Endothelial cell of hepatic sinusoid (primary cell): ENCODE results near the gene TRUB1.
"Not testable (repeated sequence)": the region's sequence is repeated elsewhere in the genome, so short reads cannot be mapped to it uniquely, and the experiment has no call there.

Experiments
- in situ Hi-C: cut with HindIII; loops from 2 replicates; pipeline ENCODE4 v1.10.0; 2017; ENCODE audit warnings: low sequenced_read_pairs

TRUB1 gene

DNA sequence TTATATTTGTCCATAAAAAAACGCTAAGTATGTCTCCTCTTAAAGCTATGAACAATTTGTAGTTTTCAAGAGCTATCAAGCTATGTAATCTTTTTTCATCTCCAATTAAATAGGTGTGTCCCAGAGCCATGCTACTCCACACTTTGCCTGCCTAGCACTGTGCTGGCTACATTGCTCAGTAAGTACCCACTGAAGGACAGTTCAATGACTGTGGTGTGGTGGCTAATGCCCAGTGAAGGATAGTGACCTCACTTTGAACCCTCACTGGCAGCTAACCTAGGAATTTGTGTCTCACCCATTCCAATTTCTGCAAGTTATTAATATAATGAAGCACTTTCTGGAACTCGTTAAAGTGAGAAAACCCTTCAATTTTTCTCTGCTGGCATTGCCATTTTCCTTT, 14.4 kb upstream of the TRUB1 start:
- in situ Hi-C loops: no loop called here

DNA sequence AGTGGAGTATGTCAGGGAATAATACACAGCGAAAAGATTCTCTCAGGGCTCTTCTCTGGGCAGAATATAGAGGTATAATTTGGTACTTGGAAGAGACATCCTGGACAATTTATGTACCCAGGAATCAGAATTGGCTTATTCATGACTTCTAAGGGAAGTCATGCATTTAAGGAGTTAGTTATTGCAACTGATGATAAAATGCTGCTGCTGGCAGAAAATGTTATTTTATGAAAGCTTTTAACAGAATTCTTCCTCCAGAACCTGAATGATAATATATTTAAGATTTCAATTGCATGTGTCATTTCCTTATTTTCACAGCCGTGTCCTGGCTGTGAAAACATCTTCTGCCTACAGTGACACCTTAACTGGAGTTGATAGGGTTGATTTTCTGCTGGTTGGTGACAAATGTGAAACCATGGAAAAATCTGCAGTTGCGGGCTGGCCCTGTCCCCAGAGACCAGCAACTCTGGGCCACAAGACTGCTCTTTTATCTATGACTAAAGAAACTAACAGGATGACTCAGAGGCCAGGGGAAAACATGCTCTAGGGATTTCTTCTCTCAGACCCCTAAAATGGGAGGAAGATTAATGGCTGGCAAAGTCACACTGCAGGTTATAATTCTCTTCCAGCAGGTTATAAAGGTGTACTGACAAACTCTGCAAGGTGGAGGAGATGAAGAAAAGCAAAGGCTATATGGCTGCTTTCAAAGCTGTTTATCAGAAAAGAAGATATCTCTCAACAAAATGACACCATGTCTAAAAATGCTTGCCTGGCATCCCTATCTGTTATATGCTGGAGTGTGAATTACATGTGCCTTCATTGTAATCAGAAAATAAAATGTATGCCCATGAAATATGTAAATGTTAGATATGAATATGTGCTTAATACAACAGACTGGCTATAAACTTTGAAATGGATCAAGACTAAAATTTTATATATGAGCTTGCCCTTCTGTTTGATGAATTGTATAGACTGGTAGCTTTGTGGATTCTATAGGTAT, 12.1 kb upstream of the TRUB1 start:
- in situ Hi-C loops: loop anchor here (5.0 kb wide), 1 partner anchor 54 kb away; no protein-coding TSS in a partner anchor

DNA sequence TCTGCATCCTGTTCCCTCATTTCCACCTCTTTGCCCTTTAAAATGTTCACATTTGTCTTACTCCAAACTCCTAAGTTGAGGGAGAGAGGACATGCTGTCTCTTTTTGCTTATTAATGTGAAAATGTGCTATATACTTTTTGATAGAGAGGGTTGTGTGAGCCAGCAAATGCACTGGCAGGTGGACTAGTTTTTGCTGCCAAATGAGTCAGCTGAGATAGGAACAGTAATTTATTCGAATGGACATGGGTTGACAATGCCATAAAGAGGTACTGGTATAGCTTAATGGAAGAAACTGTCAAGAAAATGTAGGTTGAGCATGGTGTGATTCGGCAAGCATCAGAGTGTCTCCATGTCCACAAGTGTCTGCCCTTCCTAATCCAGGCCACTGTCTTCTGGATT, 9.2 kb upstream of the TRUB1 start:
- in situ Hi-C loops: loop anchor here (5.0 kb wide), 1 partner anchor 57 kb away; no protein-coding TSS in a partner anchor

DNA sequence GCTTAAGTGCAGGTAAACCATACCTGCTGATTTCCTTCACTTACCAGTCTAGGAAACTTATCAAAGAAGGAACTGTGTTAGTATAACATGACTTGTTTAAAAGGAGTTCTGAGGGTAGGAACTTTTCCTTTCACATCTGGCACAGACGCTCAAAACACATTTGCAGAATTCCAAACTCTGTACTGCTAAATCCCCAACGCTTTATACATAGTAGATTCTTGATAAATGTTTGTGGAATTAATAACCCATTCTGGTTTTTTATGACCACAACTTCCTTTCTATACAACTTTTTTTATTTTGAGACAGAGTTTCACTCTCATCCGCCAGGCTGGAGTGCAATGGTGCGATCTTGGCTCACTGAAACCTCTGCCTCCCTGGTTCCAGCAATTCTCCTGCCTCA, 7.7 kb upstream of the TRUB1 start:
- in situ Hi-C loops: no loop called here

DNA sequence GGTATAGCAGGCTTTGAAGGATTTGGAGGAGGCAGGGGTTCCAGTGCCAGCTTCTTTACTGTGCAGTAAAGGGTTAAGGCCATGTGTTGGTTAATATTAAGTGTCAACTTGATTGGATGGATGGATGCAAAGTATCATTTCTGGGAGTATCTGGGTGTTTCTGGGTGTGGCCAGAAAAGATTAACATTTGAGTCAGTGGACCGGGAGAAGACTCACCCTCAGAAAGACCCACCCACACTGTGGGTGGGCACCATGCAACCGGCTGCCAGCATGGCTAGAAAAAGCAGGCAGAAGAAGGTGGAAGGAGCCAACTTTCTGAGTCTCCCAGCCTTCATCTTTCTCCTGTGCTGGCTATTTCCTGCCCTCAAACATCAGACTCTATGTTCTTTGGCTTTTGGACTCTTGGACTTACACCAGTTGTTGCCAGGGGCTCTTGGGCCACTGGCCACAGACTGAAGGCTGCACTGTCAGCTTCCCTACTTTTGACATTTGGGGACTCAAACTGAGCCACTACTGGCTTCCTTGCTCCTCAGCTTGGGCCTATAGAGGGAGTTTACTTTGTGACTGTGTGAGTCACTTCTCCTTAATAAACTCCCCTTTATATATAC, 6.8 kb upstream of the TRUB1 start:
- in situ Hi-C loops: no loop called here

DNA sequence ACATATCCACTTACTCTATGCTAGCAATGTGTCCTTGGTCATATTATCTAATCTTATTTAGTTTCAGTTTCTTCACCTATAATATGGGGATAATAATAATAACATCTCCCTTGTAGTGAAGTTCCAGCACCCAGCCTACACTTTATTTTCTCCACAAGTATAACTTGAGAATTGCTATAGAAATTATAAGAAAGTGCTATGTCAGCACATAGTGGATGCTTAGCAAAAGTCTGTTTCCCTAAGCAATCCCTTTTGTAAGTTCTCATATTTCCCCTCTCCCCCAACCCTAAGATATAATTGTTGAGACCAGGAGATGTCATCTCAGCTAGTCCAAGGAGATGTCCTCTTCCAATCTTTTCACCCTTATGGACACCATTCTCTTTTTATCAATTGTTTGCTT, 5.8 kb upstream of the TRUB1 start:
- in situ Hi-C loops: no loop called here

DNA sequence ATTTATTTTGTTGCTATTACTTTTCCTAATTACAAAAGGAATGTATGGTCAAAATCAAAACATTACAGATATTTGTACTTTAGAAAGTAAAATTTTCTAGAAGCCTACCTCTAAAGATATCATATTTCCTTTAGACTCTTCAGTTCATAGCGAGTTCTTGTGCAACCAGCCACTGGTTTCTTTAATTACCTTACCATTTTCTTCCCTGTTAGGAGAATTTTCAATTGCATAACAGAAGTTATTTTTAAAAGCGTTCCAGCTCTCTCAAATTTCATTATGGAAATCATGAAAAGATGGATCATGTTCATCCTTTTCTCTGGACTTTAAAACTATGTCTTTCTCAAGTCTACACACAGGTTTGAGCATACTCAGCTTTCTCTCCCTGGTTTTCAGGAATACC, 5.0 kb upstream of the TRUB1 start:
- in situ Hi-C loops: no loop called here

DNA sequence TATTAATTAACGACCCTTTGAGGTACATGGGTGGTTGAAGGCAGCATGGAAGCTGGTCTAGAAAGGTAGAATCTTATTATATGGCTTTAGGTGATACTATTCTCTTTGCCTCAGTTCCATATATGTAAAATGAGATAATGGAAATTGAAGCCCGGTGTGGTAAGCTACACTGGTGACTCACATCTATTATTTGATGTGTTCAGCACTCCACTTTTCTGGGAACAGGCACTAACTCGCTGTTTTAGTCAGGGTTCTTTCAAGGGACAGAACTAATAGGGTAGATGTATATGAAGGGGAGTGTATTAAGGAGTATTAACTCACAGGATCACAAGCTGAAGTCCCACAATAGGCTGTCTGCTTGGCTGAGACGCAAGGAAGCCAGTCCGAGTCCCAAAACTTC, 4.4 kb upstream of the TRUB1 start:
- in situ Hi-C loops: no loop called here

DNA sequence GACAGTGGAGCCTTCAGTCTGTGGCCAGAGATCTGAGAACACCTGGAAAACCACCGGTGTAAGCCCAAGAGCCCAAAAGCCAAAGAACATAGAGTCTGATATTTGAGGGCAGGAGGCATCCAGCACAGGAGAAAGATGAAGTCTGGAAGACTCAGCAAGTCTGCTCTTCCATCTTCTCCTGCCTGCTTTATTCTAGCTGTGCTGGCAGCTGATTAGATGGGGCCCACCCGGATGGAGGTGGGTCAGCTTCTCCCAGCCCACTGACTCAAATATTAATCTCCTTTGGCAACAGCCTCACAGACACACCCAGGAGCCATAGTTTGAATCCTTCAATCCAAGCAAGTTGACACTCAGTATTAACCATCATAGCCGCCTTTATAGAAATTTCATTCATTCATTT, 4.0 kb upstream of the TRUB1 start:
- in situ Hi-C loops: not testable (repeated sequence)

DNA sequence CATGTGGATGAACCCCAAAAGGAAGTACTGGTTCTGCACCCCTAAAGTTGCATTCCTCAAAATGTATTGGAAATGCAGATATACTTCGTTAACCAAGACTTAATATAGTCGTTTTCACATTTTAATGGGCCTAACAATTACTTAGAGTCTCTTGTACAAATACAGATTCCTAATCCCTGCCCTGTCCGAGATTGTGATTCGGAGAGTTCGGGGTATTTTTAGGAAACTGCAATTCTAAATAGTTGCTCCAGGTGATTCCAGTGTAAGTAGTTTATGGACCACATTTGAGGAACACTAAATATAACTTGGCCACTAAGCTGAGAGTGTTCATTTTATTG, 830 bp downstream of the TRUB1 start:
- in situ Hi-C loops: no loop called here

DNA sequence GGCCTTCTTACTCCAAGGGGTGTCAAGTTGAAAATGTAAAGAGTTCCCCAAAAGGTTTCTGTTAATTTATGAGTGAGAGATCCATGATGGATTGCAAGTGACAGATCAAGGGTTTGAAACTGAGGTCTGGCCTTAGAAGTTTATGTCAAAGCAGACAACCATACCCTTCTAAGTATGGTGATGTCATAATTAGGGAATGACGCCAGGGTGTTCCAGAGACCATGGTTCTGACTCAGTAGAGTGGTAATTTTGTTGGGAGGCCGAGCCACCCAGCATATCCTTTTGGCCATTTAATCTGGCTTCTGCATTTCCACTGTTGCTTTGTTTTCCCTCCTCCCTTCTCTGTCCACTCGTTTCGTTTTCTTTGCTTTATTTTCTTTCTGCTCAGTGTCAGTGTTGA, 2.7 kb downstream of the TRUB1 start:
- in situ Hi-C loops: no loop called here

DNA sequence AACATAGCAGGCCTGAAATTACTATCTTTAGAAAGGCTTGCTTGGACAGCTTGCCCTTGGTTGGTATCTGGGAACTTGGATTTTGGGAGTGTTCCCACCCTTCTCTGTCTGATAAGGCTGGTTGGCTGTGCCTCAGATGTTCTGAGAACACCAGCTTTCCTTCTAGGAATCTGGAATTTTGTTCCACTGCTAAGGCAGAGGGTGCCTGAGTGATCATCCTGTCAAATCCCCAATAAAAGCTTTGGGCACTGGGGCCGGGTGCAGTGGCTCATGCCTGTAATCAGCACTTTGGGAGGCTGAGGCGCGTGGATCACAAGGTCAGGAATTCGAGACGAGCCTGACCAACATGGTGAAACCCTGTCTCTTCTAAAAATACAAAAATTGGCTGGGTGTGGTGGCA, 5.0 kb downstream of the TRUB1 start:
- in situ Hi-C loops: no loop called here

DNA sequence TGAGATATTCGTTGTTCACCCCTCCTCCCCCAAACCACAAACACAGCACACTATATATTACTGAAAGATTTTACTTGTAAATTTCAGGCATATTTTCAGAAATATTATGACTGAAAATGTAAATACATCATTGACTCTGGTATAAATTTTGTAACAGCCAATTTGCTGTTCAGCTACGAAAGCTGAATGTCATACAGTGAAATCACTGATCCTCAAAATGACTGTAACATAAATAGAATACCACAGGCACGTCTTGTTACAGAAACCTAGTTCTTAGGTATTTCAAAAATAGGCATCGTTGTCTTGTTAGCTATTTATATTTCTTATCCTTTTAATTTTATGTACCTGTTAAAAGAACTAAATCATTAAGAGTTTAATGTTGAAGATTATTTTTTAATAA, 15.1 kb downstream of the TRUB1 start:
- in situ Hi-C loops: no loop called here

DNA sequence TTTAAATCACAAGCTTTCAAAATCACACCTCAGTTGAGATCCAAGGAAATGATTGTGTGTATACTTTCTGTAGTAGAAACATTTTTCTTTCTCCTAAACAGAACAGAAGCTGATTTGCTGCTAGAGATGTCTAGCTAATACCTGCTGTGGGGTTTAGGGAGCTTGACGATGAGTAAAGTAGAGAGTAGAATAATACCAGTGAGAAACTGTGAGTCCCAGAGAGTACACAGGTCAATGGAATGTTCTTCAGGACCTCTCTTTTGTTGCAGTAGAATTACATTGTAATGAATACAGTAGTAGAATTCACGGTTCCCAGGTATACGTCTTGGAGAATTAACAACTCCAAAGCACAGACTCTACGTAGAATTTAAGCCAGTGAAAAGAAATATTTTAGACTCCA, 18.0 kb downstream of the TRUB1 start:
- in situ Hi-C loops: no loop called here

DNA sequence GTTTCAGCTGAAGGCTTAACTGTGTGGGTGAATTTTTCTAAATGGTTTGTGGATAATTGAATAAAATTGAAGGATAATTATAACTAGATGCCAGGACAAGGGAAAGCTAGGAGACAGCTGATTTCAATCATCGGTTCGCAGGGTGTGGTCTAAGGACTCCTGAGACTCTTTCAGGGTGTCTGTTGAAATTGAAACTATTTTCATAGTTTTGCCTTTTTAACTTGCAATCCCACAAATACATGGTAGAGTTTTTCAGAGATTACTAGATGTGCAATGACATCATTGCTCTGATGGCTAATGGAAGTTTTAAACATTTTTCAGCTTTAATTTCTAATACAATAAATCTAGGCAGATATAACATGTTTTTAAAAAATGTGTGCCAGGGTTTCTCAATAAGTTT, 18.5 kb downstream of the TRUB1 start:
- in situ Hi-C loops: no loop called here

DNA sequence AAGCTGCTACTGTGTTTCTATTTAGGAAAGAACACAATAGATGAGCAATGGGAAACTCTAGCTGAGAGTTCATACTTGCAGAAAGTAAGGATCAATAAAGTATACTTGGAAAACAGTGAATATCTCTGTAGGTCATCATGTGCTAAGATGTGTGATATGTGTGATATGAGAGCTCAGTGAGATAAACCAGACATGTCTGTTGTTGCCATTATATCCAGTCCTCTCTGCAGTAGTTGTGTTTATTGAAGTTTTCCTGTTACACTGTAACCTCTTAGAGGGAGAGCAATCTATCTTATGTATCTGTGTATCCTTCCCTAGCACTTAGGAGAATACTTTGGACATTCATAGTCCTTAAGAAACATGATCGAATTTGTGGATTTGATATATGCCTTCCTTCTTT, 19.1 kb downstream of the TRUB1 start:
- in situ Hi-C loops: no loop called here

DNA sequence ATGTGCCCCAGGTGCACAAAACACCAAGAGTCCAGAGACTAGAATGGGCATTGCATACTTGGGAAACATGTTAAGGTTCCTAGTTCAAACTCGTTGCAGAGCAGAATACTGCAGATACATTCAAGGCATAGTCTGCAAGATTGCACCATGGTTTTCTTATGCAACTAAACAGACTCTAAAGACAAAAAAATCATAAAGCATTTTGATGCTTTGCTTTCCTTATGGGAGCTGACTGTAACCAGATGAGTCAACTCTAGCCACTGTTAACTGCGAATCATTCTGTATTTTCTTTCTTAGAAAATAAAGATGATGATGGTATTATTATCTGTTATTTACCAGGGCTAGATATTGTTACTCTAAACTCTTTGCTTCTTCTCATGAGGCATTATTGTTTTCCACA, 19.7 kb downstream of the TRUB1 start:
- in situ Hi-C loops: no loop called here

DNA sequence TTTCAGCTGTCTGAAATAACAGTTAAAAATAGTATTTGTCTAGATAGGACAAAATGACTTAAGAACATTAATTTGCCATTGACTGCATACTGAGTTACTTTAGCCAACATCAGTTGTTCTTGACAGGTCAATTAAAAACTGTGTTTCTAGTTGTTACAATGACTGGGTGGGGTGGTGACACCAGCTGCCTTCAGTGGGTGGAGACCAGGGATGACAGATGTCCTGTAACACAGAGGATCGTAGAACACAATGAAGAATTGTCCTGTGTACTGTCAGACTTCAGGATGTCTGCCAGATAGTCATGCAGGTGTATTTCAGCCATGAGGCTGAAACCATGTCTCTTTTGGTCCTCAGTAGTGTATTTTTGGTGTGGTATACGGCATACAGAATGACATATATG, 24.4 kb downstream of the TRUB1 start:
- in situ Hi-C loops: no loop called here

DNA sequence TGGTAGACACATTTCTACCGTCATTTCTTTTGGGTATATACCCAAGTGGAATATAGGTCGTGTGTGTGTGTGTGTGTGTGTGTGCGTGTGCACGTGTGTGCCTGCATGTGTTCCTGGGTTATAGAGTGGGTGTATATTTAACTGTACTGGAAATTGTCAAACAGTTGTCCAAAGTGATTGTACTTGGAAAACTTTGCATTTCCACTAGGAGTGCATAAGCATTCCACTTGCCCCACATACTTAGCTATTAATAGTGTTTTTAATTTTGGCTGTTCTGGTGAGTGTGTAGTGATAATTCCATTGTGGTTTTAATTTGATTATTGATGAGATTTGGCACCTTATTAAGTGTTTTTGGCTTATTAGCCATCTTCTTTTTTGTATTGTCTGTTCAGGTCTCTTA, 25.9 kb downstream of the TRUB1 start:
- in situ Hi-C loops: no loop called here

DNA sequence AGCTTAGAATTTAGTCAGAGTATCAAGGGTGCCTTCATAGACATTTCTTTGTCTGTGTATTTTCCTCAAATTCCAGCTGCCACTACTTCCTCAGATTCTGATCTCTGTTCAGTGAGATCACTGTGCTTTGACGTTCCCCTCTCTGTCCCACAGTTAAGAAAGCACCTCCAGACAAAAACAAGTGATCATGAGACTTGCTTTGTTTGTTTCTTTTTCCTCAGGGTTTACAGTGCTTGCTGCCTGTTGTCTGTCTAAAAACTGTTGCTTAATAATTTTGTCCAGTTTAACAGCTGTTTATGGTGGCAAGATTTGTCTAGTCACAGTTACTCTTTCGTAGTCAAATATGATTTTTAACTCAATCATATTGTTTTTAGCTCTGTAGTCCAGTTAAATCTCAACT, 29.1 kb downstream of the TRUB1 start:
- in situ Hi-C loops: no loop called here

DNA sequence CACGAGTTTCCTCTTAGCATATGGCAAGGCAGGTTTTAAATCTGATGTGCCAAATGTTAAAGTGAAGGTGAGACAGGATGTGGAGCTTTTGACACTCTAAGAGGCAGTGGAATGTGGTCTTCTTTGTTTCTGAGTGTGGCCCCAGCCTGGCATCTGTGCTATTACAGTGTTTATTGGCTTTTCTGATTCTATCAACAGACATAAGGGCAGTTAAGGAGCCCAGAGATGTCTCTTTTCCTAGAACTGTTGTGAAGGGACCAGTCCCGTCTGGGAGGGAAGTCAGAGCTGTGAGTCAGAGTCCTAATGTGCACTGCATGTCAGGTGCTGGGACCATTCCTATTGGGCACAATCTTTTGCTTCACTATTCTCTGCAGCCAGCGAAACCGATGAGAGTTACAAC, 32.5 kb downstream of the TRUB1 start:
- in situ Hi-C loops: no loop called here

DNA sequence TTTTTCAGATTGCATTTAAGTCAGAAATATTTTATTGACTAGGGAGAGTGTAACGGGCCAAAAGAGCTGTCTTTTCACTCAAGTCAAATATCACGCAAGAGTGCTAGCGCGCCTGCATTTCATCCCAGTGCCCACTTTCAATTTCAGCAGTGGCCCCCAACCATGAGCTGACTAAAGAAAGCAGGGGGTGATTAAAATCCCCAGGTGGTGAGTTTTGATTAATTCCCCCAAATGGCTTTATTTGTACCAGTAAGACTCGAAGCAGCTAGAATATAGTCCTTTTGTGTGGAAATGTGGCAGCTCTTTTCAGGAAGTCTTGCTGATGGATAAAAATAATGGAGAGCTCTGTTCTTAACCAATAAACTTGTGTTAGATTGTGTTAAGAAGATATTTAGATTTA, 35.3 kb downstream of the TRUB1 start:
- in situ Hi-C loops: no loop called here
